ENCODE data around the gene UAP1L1. TPM values are rescaled to one million over a fixed set of nuclear protein-coding genes. Genes with fewer than 3 reads are reported as not detected.

Gene UAP1L1
- total RNA-seq, 2 donors from 2014 or later = 19.9 to 22.0 TPM

Other genes starting within 250 kb of the UAP1L1 start
- 10 to 100 TPM in 1 of 2 donors, 1 to 10 TPM in 1; 7.8 to 11.2 TPM for gene AJM1, start 235.0 kb upstream of the UAP1L1 start, total RNA-seq
- gene PHPT1, start 228.1 kb upstream of the UAP1L1 start, total RNA-seq = 100 to 1,000 TPM in 1 of 2 donors, 10 to 100 TPM in 1; 71.5 to 108 TPM
- 10 to 100 TPM; 16.0 to 17.2 TPM for gene MAMDC4, start 225.2 kb upstream of the UAP1L1 start, total RNA-seq
- 100 to 1,000 TPM; 299 to 453 TPM for gene EDF1, start 211.2 kb upstream of the UAP1L1 start, total RNA-seq
- gene TRAF2, start 191.0 kb upstream of the UAP1L1 start, total RNA-seq = 100 to 1,000 TPM in 1 of 2 donors, 10 to 100 TPM in 1; 55.7 to 107 TPM
- 100 to 1,000 TPM; 102 to 155 TPM for gene FBXW5, start 132.8 kb upstream of the UAP1L1 start, total RNA-seq
- gene C8G, start 132.3 kb upstream of the UAP1L1 start, total RNA-seq = 1 to 10 TPM; 2.4 to 2.5 TPM
- 1 to 10 TPM; 2.0 to 2.2 TPM for gene LCN12, start 125.2 kb upstream of the UAP1L1 start, total RNA-seq
- 1 to 10 TPM; 1.7 to 4.4 TPM for gene PTGDS, start 100.0 kb upstream of the UAP1L1 start, total RNA-seq
- under 1 TPM in 1 of 2 donors, not detected in 1; 0.21 TPM for gene LCNL1, start 94.5 kb upstream of the UAP1L1 start, total RNA-seq
- 100 to 1,000 TPM in 1 of 2 donors, 10 to 100 TPM in 1; 64.0 to 118 TPM for gene PAXX, start 85.1 kb upstream of the UAP1L1 start, total RNA-seq
- gene CLIC3, start 80.9 kb upstream of the UAP1L1 start, total RNA-seq = 10 to 100 TPM in 1 of 2 donors, 1 to 10 TPM in 1; 4.3 to 38.2 TPM
- gene ABCA2, start 49.3 kb upstream of the UAP1L1 start, total RNA-seq = 100 to 1,000 TPM in 1 of 2 donors, 10 to 100 TPM in 1; 77.6 to 109 TPM
- gene FUT7, start 45.4 kb upstream of the UAP1L1 start, total RNA-seq = 10 to 100 TPM; 10.0 to 17.8 TPM
- gene NPDC1, start 31.3 kb upstream of the UAP1L1 start, total RNA-seq = 10 to 100 TPM; 11.2 to 41.7 TPM
- gene ENTPD2, start 23.5 kb upstream of the UAP1L1 start, total RNA-seq = not detected
- gene SAPCD2, start 7.0 kb upstream of the UAP1L1 start, total RNA-seq = 10 to 100 TPM in 1 of 2 donors, 1 to 10 TPM in 1; 9.5 to 20.8 TPM
- gene MAN1B1, start 9.5 kb downstream of the UAP1L1 start, total RNA-seq = 10 to 100 TPM; 34.1 to 55.8 TPM
- gene DPP7, start 37.2 kb downstream of the UAP1L1 start, total RNA-seq = 100 to 1,000 TPM; 188 to 310 TPM
- under 1 TPM in 1 of 2 donors, not detected in 1; 0.11 TPM for gene GRIN1, start 61.6 kb downstream of the UAP1L1 start, total RNA-seq
- not detected for gene LRRC26, start 92.5 kb downstream of the UAP1L1 start, total RNA-seq
- not detected for gene TMEM210, start 94.5 kb downstream of the UAP1L1 start, total RNA-seq
- gene ANAPC2, start 111.0 kb downstream of the UAP1L1 start, total RNA-seq = 10 to 100 TPM; 75.5 to 98.1 TPM
- 10 to 100 TPM; 78.3 to 91.4 TPM for gene SSNA1, start 111.2 kb downstream of the UAP1L1 start, total RNA-seq
- 10 to 100 TPM in 1 of 2 donors, 1 to 10 TPM in 1; 9.0 to 19.1 TPM for gene TPRN, start 123.2 kb downstream of the UAP1L1 start, total RNA-seq
- gene TMEM203, start 128.1 kb downstream of the UAP1L1 start, total RNA-seq = 10 to 100 TPM; 25.0 to 43.9 TPM
- gene NDOR1, start 128.2 kb downstream of the UAP1L1 start, total RNA-seq = 10 to 100 TPM; 33.0 to 81.9 TPM
- gene RNF208, start 144.7 kb downstream of the UAP1L1 start, total RNA-seq = 1 to 10 TPM; 1.4 to 1.9 TPM
- under 1 TPM; 0.29 to 0.33 TPM for gene CYSRT1, start 147.7 kb downstream of the UAP1L1 start, total RNA-seq
- not detected for gene RNF224, start 150.0 kb downstream of the UAP1L1 start, total RNA-seq
- gene SLC34A3, start 153.4 kb downstream of the UAP1L1 start, total RNA-seq = not detected
- gene TUBB4B, start 163.8 kb downstream of the UAP1L1 start, total RNA-seq = 100 to 1,000 TPM; 332 to 432 TPM
- gene STPG3, start 173.8 kb downstream of the UAP1L1 start, total RNA-seq = not detected
- 10 to 100 TPM; 58.8 to 90.3 TPM for gene NELFB, start 177.8 kb downstream of the UAP1L1 start, total RNA-seq
- 10 to 100 TPM; 31.1 to 38.4 TPM for gene TOR4A, start 200.2 kb downstream of the UAP1L1 start, total RNA-seq
- 1 to 10 TPM in 1 of 2 donors, under 1 TPM in 1; 0.88 to 2.6 TPM for gene NRARP, start 224.8 kb downstream of the UAP1L1 start, total RNA-seq

Measured in natural killer cell treated with Interleukin-12 subunit alpha and Interleukin-12 subunit beta and Interleukin-15 and Interleukin-18, amount 100 ng/mL, for 72 hours (primary cell).